SK-N-SH (cell line): ENCODE results near the gene GAS2L1. TPM values are rescaled to one million over a fixed set of nuclear protein-coding genes. Genes with fewer than 3 reads are reported as not detected.

Experiments used
- CTCF ChIA-PET: fragments of 300-600, 350-600 bp; formaldehyde crosslinking; extraction: SDS; loops from one replicate; lab custom pipeline; 2021; lab: Yijun Ruan, JAX
- POLR2A ChIA-PET: fragments of 350-600 bp; sonication (Branson Sonifier 250); formaldehyde crosslinking; extraction: SDS; loops from one replicate; lab custom pipeline; 2020; ENCODE audit warnings: antibody characterized with exemption, inconsistent platforms; lab: Yijun Ruan, JAX
- DNase-seq: peaks from one replicate; pipeline ENCODE4 v3.0.0; 2012
- H2AFZ ChIP-seq: fragments of 200-600 bp; sonication (generic); 2 replicates; pipeline ENCODE4 v1.8.1; 2016; ENCODE audit warnings: antibody characterized with exemption, mild to moderate bottlenecking, low read depth
- H3F3A ChIP-seq: fragments of 200-600 bp; sonication (generic); replicated peaks from 2 replicates; pipeline ENCODE3; 2016; ENCODE audit warnings: antibody characterized with exemption, mild to moderate bottlenecking; ENCODE audit not compliant: insufficient read depth
- H3K27ac ChIP-seq, 2 experiments: fragments of 200-500 bp in 1 of 2; fragments of 200-600 bp in 1 of 2; sonication (Bioruptor generic) in 1 of 2; sonication (generic), shearing (Covaris generic) in 1 of 2; 2 replicates each; pipeline versions ENCODE4 v1.5.1 to v1.6.1; 2014 to 2016; ENCODE audit warnings: low read depth in 2 of 2, inconsistent platforms in 1 of 2, low read length in 1 of 2, mild to moderate bottlenecking in 1 of 2, mixed read lengths in 1 of 2
- H3K27me3 ChIP-seq: fragments of 200-600 bp; sonication (generic), shearing (Covaris generic); 2 replicates; pipeline ENCODE4 v1.6.1; 2016; ENCODE audit warnings: mixed run types; ENCODE audit not compliant: insufficient read depth
- H3K36me3 ChIP-seq, 2 experiments: fragments of 200-500 bp in 1 of 2; fragments of 200-600 bp in 1 of 2; sonication (Bioruptor generic) in 1 of 2; sonication (generic) in 1 of 2; replicated peaks in 1 of 2; 2 replicates each; pipeline versions ENCODE3 to v1.5.1; 2014 to 2016; ENCODE audit warnings: low read length in 1 of 2, mild to moderate bottlenecking in 1 of 2; ENCODE audit not compliant: insufficient read depth in 2 of 2, control insufficient read depth in 1 of 2
- H3K4me1 ChIP-seq, 2 experiments: fragments of 200-500 bp in 1 of 2; fragments of 200-600 bp in 1 of 2; sonication (Bioruptor generic) in 1 of 2; sonication (generic), shearing (Covaris generic) in 1 of 2; 2 replicates each; pipeline versions ENCODE4 v1.5.1 to v1.6.1; 2014 to 2016; ENCODE audit warnings: low read depth in 1 of 2, low read length in 1 of 2, mixed run types in 1 of 2; ENCODE audit not compliant: insufficient read depth in 2 of 2, control insufficient read depth in 1 of 2
- H3K4me2 ChIP-seq: fragments of 200-600 bp; sonication (generic), shearing (Covaris generic); 2 replicates; pipeline ENCODE4 v1.6.1; 2017; ENCODE audit warnings: mixed run types
- H3K4me3 ChIP-seq, 2 experiments: fragments of 200-500 bp in 1 of 2; fragments of 200-600 bp in 1 of 2; sonication (Bioruptor generic) in 1 of 2; sonication (generic), shearing (Covaris generic) in 1 of 2; 2 replicates each; pipeline versions ENCODE4 v1.5.1 to v1.8.1; 2014 to 2016; ENCODE audit warnings: low read depth in 2 of 2, inconsistent platforms in 1 of 2, low read length in 1 of 2, mild to moderate bottlenecking in 1 of 2, mixed read lengths in 1 of 2, moderate library complexity in 1 of 2
- H3K79me2 ChIP-seq: fragments of 200-600 bp; sonication (generic); 2 replicates; pipeline ENCODE4 v1.8.1; 2017; ENCODE audit warnings: mild to moderate bottlenecking; ENCODE audit not compliant: insufficient read depth
- H3K9ac ChIP-seq: fragments of 200-600 bp; sonication (generic); 2 replicates; pipeline ENCODE4 v1.6.1; 2017; ENCODE audit warnings: mixed run types
- H3K9me2 ChIP-seq: fragments of 200-600 bp; sonication (generic); 2 replicates; pipeline ENCODE4 v1.6.1; 2017; ENCODE audit warnings: mixed run types
- H3K9me3 ChIP-seq: fragments of 200-600 bp; sonication (generic); 2 replicates; pipeline ENCODE4 v1.6.1; 2017; ENCODE audit warnings: mixed run types, mild to moderate bottlenecking, moderate library complexity
- H4K20me1 ChIP-seq: fragments of 200-600 bp; sonication (generic); 2 replicates; pipeline ENCODE4 v1.6.1; 2017; ENCODE audit warnings: mild to moderate bottlenecking, mixed run types; ENCODE audit not compliant: insufficient read depth
- EP300 ChIP-seq, 2 experiments: IDR thresholded peaks; 2 replicates each; pipeline versions ENCODE4 v1.4.0 to v1.6.1; 2012; ENCODE audit warnings: borderline replicate concordance in 1 of 2, low read depth in 1 of 2, low read length in 1 of 2
- EZH2phosphoT487 ChIP-seq: fragments of 200-600 bp; sonication (generic); IDR thresholded peaks from 2 replicates; pipeline ENCODE4 v1.6.1; 2017; ENCODE audit warnings: low read depth, mixed run types, mild to moderate bottlenecking, antibody characterized with exemption, moderate library complexity, borderline replicate concordance
- FOXM1 ChIP-seq: IDR thresholded peaks from 2 replicates; pipeline ENCODE4 v1.4.0; 2012; ENCODE audit warnings: low read depth, mild to moderate bottlenecking
- MAX ChIP-seq: IDR thresholded peaks from 2 replicates; pipeline ENCODE4 v1.4.0; 2012; ENCODE audit warnings: low read depth
- NFIC ChIP-seq: IDR thresholded peaks from 2 replicates; pipeline ENCODE4 v1.4.0; 2012; ENCODE audit warnings: borderline replicate concordance
- RAD21 ChIP-seq: IDR thresholded peaks from 2 replicates; pipeline ENCODE4 v1.6.1; 2012; ENCODE audit warnings: mild to moderate bottlenecking, low read length
- RFX5 ChIP-seq: IDR thresholded peaks from 2 replicates; pipeline ENCODE4 v1.6.1; 2012; ENCODE audit warnings: mild to moderate bottlenecking, improper control_type of control experiment, low read length
- RXRA ChIP-seq: IDR thresholded peaks from 2 replicates; pipeline ENCODE4 v1.4.0; 2012; ENCODE audit warnings: low read depth, mild to moderate bottlenecking, borderline replicate concordance
- TEAD4 ChIP-seq: IDR thresholded peaks from 2 replicates; pipeline ENCODE4 v1.4.0; 2012; ENCODE audit warnings: mild to moderate bottlenecking, borderline replicate concordance; ENCODE audit not compliant: insufficient read depth
- YY1 ChIP-seq: IDR thresholded peaks from 2 replicates; pipeline ENCODE4 v1.4.0; 2012; ENCODE audit warnings: low read depth, mild to moderate bottlenecking
- ZBTB33 ChIP-seq: IDR thresholded peaks from 2 replicates; pipeline ENCODE4 v1.4.0; 2012; ENCODE audit warnings: low read depth, borderline replicate concordance
- WGBS: methylation state at CpG from one replicate; pipeline ENCODE4 v1.1.6; 2017; ENCODE audit warnings: low lambda C conversion rate; 5-methylcytosine and 5-hydroxymethylcytosine counted together
- polyA plus RNA-seq, 3 experiments: library from polyadenylated mRNA; depleted of rRNA; stranded (reverse); fragments of >200 nt; gene quantifications; 2 replicates each; pipeline ENCODE4 v1.2.3, GENCODE V29; 2012

The GAS2L1 gene
- polyA plus RNA-seq, 1 of the 3 experiments (the other 2 are of a cell fraction), result 21.8 TPM

DNA sequence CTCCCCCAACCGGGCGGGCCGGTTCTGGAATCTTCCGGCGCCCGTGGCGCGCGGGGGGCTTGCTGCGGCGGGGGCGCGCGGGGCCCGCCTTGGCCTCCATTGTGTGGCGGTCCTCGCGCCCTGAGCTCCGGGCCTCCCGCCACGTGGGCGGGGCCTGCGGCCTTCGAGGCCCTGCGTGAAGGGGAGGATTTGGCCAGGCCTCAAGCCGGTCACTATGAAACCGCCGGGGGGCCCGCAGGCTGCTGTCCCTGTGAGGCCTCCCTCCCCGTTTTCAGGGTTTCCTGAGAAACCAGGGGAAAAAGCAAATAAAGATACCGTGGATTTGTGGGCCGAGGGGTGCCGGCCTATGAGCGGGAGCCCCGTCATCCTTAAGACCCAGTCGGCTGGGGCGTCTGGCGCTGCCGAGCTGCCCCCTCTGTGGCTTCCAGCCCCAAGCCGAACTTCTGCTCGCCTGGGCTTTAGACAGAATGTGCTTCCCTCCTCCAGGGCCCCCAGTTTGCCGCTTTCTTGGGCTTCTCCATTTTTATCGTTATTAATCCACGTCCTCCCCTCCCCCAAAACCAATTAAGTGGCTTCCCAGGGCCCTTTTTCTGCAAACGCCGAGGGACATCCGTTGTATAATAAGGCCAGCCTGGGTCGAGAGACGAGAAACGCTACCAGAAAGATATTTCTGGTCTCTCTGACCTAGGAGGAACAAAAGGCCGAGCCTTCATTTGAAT is 37.8 kb upstream of the GAS2L1 start:
- peak; percentile 63 for DNase-seq
- no peak for TF ChIP-seq RXRA
- TF ChIP-seq RAD21, result no peak
- TF ChIP-seq ZBTB33, result no peak
- TF ChIP-seq FOXM1, result no peak
- 0 out of 4 replicates have a peak, but pooled peaks of 1 of the 2 experiments have one; percentile 17 for TF ChIP-seq EP300 (IDR thresholded peaks at IDR 0.05; ENCODE audit: borderline replicate concordance in 1 of 2, low read depth in 1 of 2, low read length in 1 of 2)
- peak; percentile 71; the same call in 1 of the 2 replicates for TF ChIP-seq MAX
- TF ChIP-seq RFX5, result no peak
- peak; percentile 25; the same call in 1 of the 2 replicates for TF ChIP-seq YY1
- no peak; the same call in 1 of the 2 replicates for TF ChIP-seq NFIC
- no peak for TF ChIP-seq EZH2phosphoT487
- TF ChIP-seq TEAD4, result 0 out of 2 replicates have a peak, but pooled peaks have one; percentile 3
- peak overlapping the region; percentile 99 for H3K9ac ChIP-seq
- H3K4me1 ChIP-seq, result peaks cover 25 to 39% of the 10 kb centered on the region in 2 experiments
- ChIA-PET CTCF (interaction anchor here (0.9 to 1.1 kb wide), 2 partner anchors 23 to 38 kb away, joined by 3 to 4 read pairs; partner anchors contain the start of gene GAS2L1), POLR2A (interaction anchor here (1.1 kb wide), 1 partner anchor 45 kb away, joined by 3 read pairs; no protein-coding TSS in a partner anchor)
- peak overlapping the region; percentile 95 to 97 for H3K4me3 ChIP-seq
- no peak overlapping the region for H2AFZ ChIP-seq
- H4K20me1 ChIP-seq, result peaks cover 51% of the 10 kb centered on the region
- peaks cover 3% of the 10 kb centered on the region for H3F3A ChIP-seq
- peaks cover 75% of the 10 kb centered on the region for H3K79me2 ChIP-seq
- peak overlapping the region; percentile 99 for H3K4me2 ChIP-seq
- H3K36me3 ChIP-seq, result peaks cover 47 to 48% of the 10 kb centered on the region in 2 experiments
- no peaks in the 10 kb centered on the region for H3K9me2 ChIP-seq
- 1% methylated on average over 26 of the region's 51 CpGs for WGBS
- no peaks in the 10 kb centered on the region for H3K9me3 ChIP-seq
- peak overlapping the region; percentile 95 to 99 for H3K27ac ChIP-seq
- no peaks in the 10 kb centered on the region for H3K27me3 ChIP-seq

DNA sequence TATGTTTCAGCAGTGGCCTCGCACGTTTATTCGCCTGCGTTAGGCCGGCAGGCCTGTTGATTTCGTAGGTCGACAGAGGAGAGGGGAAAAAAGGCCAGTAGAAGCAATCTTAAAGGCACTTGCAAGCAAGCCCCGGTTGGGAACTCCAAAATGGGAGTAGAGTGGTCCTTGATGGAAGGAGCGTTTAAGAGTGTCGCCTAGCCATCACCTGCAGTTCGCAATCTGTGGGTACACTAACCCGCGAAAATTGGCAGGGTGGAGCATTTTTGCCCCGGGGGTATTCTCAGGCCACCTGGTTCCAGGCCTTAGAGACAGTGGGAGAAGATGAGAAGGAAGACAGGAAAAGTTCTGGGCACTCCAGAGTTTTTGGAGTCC is 37.2 kb upstream of the GAS2L1 start:
- no peak for DNase-seq
- CTCF ChIA-PET, result interaction anchor here (1.0 kb wide), 1 partner anchor 76 kb away, joined by 3 read pairs; no protein-coding TSS in a partner anchor
- H3K36me3 ChIP-seq, result peaks cover 49 to 54% of the 10 kb centered on the region in 2 experiments

More for the DNA sequence above, 37.2 kb upstream of the GAS2L1 start:
- no peaks in the 10 kb centered on the region for H3K27me3 ChIP-seq
- H3K4me2 ChIP-seq, result peak overlapping the region; percentile 99
- H3K9ac ChIP-seq, result peak overlapping the region; percentile 99
- TF ChIP-seq TEAD4 (no peak), NFIC (no peak), YY1 (no peak), RFX5 (no peak)
- WGBS, result 0% methylated on average over 14 of the region's 14 CpGs
- H4K20me1 ChIP-seq, result peaks cover 57% of the 10 kb centered on the region
- peak overlapping the region; percentile 95 to 97 for H3K4me3 ChIP-seq
- H3K79me2 ChIP-seq, result peaks cover 81% of the 10 kb centered on the region
- H3K9me2 ChIP-seq, result no peaks in the 10 kb centered on the region
- POLR2A ChIA-PET, result no interaction called here
- H3K9me3 ChIP-seq, result no peaks in the 10 kb centered on the region
- H3K27ac ChIP-seq, result peak overlapping the region; percentile 95 to 99
- H2AFZ ChIP-seq, result no peak overlapping the region
- H3F3A ChIP-seq, result peaks cover 3% of the 10 kb centered on the region
- peaks cover 25 to 39% of the 10 kb centered on the region in 2 experiments for H3K4me1 ChIP-seq
